ENCODE measurements around the gene RPRD1A.

DNA sequence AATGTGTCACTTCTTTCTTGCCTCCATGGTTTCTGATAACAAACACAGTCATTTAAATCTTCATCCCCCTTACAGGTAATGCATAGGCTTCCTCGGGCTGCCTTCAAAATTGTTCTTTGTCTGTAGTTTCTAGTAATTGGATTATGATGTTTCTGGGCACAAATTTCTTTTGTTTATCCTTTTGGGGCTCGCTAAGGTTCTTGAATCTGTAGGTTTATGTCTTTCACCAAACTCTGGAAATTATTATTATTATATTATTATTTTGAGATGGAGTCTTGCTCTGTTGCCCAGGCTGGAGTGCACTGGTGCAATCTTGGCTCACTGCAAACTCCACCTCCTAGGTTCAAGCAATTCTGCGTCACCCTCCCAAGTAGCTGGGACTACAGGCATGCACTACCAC, 111.1 kb downstream of the RPRD1A start:
- no peak for TF ChIP-seq CTCF (conservative IDR thresholded peaks at IDR 0.05; ENCODE audit: low read depth, low read length)
- TF ChIP-seq RAD21 (IDR thresholded peaks at IDR 0.05; ENCODE audit: low read length), result no peak
- TF ChIP-seq CEBPB (IDR thresholded peaks at IDR 0.05; ENCODE audit: low read depth, low read length), result no peak
- TF ChIP-seq SMC3 (IDR thresholded peaks at IDR 0.05; ENCODE audit: low read depth, low read length), result no peak
- no peak for TF ChIP-seq RFX5 (IDR thresholded peaks at IDR 0.05; ENCODE audit: low read depth, low read length)

All from IMR-90 (cell line).